Loucy (cell line): ENCODE results near the gene SUSD6.

Experiments used
- CTCF ChIP-seq: fragments of 200-600 bp; sonication (generic); conservative IDR thresholded peaks from 2 replicates; pipeline ENCODE4 v1.5.1; 2014; ENCODE audit warnings: mild to moderate bottlenecking, antibody characterized with exemption, low read length
- EZH2phosphoT487 ChIP-seq: fragments of 200-600 bp; IDR thresholded peaks from 2 replicates; pipeline ENCODE4 v1.6.1; 2018; ENCODE audit warnings: antibody characterized with exemption, mild to moderate bottlenecking, moderate library complexity, borderline replicate concordance

- no peak for TF ChIP-seq CTCF
- TF ChIP-seq EZH2phosphoT487: no peak
Observed at GRCh38 chr14:69749956-69750355, 138.6 kb downstream of the SUSD6 start.
